SK-N-SH (cell line): ENCODE data around the gene ZNF429.

Source experiments
- CHD2 ChIP-seq: fragments of 150-350 bp; IDR thresholded peaks from 2 replicates; pipeline ENCODE4 v1.6.1; 2018; ENCODE audit warnings: low read length; ENCODE audit not compliant: partially characterized antibody
- CTCF ChIP-seq: fragments of 200-600 bp; sonication (generic); IDR thresholded peaks from 2 replicates; pipeline ENCODE4 v1.6.1; 2017; ENCODE audit warnings: antibody characterized with exemption, mild to moderate bottlenecking, moderate library complexity
- EZH2phosphoT487 ChIP-seq: fragments of 200-600 bp; sonication (generic); IDR thresholded peaks from 2 replicates; pipeline ENCODE4 v1.6.1; 2017; ENCODE audit warnings: low read depth, mixed run types, mild to moderate bottlenecking, antibody characterized with exemption, moderate library complexity, borderline replicate concordance
- GATA2 ChIP-seq: sonication (generic); formaldehyde crosslinking; IDR thresholded peaks from 2 replicates; pipeline ENCODE4 v1.5.0; 2020; ENCODE audit warnings: mild to moderate bottlenecking, missing genetic modification reagents
- RAD21 ChIP-seq: IDR thresholded peaks from 2 replicates; pipeline ENCODE4 v1.6.1; 2012; ENCODE audit warnings: mild to moderate bottlenecking, low read length
- REST ChIP-seq: IDR thresholded peaks from 2 replicates; pipeline ENCODE4 v1.6.1; 2012; ENCODE audit warnings: mild to moderate bottlenecking, low read depth, low read length, moderate library complexity
- USF2 ChIP-seq: fragments of 150-350 bp; IDR thresholded peaks from 2 replicates; pipeline ENCODE4 v1.6.1; 2017; ENCODE audit warnings: antibody characterized with exemption, low read length, low read depth, borderline replicate concordance

- TF ChIP-seq CTCF, result no peak
- TF ChIP-seq USF2, result no peak
- TF ChIP-seq REST, result no peak
- no peak for TF ChIP-seq EZH2phosphoT487
- no peak for TF ChIP-seq RAD21
- no peak for TF ChIP-seq GATA2
- TF ChIP-seq CHD2, result no peak
Observed at GRCh38 chr19:21580818-21581217, 75.4 kb downstream of the ZNF429 start.
